Thyroid gland (tissue), 4 donors: ENCODE measurements around the gene ARR3. TPM values are rescaled to one million over a fixed set of nuclear protein-coding genes. Genes with fewer than 3 reads are reported as not detected.
A peak's percentile ranks its signal among the peaks of the same experiment; 100 is the strongest.

Source experiments
- DNase-seq, 2 donors: peaks; one replicate each; pipeline ENCODE4 v3.0.0-alpha.2; 2019
- H3K27ac ChIP-seq, 3 donors: fragments of 200-600 bp; sonication (generic); 1 replicate in 2 of 3; 2 replicates in 1 of 3; pipeline ENCODE4 v1.5.1; 2016 to 2019; ENCODE audit warnings: mild to moderate bottlenecking in 1 of 3, moderate library complexity in 1 of 3
- H3K27me3 ChIP-seq: fragments of 200-600 bp; sonication (generic); one replicate; pipeline ENCODE4 v1.5.1; 2019
- H3K36me3 ChIP-seq, 2 donors: fragments of 200-600 bp; sonication (generic); one replicate each; pipeline ENCODE4 v1.5.1; 2016 to 2019
- H3K4me1 ChIP-seq, 2 donors: fragments of 200-600 bp; sonication (generic); one replicate each; pipeline ENCODE4 v1.5.1; 2017 to 2019
- H3K4me3 ChIP-seq, 3 donors: fragments of 200-600 bp; sonication (generic); replicated peaks in 1 of 3; 1 replicate in 2 of 3; 2 replicates in 1 of 3; pipeline ENCODE4 v1.5.1; 2016; ENCODE audit warnings: mild to moderate bottlenecking in 1 of 3
- H3K9me3 ChIP-seq: fragments of 200-600 bp; sonication (generic); one replicate; pipeline ENCODE4 v1.5.1; 2017
- POLR2A ChIP-seq, 2 donors: fragments of 450-650 bp; IDR thresholded peaks; one replicate each; pipeline ENCODE4 v1.6.1; 2017; ENCODE audit warnings: antibody characterized with exemption in 2 of 2, mild to moderate bottlenecking in 2 of 2, moderate library complexity in 1 of 2
- WGBS, 2 donors: methylation state at CpG; one replicate each; pipeline ENCODE4 v1.1.5; 2017; 5-methylcytosine and 5-hydroxymethylcytosine counted together
- intact Hi-C: fragments of 100-400 bp; cut with DNase I; formaldehyde crosslinking; loops from one replicate; pipeline ENCODE4 v1.15.1; 2023
- total RNA-seq, 4 donors: library from RNA; depleted of rRNA; stranded (reverse); fragments of >200 nt; gene quantifications; one replicate each; pipeline ENCODE4 v1.2.3, GENCODE V29; 2016
- TF ChIP-seq, protein P1 (sequence below), 6 experiments: fragments of 200-600 bp in 3 of 6; fragments of 450-650 bp in 3 of 6; sonication (generic) in 3 of 6; IDR thresholded peaks; one replicate each; pipeline ENCODE4 v1.5.1; 2016 to 2019; ENCODE audit warnings: antibody characterized with exemption in 6 of 6, mild to moderate bottlenecking in 2 of 6, inconsistent platforms in 1 of 6, moderate library complexity in 1 of 6

Gene ARR3
- total RNA-seq, 4 donors from 2014 or later: not detected

DNA sequence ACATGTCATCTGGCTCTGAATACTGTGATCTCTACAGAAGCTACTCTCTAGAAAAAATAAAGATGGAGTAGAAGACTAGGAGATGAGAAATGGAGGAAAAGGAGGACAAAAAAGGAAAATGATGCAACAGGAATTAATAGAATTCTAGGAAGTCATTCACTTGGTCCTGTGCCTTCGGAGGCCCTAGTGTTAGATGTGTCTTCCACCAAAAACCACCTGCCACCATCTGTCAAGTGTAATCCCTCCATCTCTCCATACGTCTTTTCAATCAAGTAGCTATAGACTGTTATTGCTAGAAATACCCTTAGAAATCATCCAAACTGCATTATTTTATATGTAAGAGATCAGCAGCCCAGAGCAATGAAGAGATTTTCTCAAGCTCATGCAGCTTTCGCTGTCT, 10.9 kb downstream of the ARR3 start:
- H3K4me1 ChIP-seq: no peaks in the 10 kb centered on the region
- no peak overlapping the region for H3K27ac ChIP-seq
- no peak overlapping the region for H3K4me3 ChIP-seq
- H3K36me3 ChIP-seq: no peaks in the 10 kb centered on the region
- WGBS, 2 donors: 88 to 93% methylated on average over 3 of the region's 3 CpGs
- no peaks in the 10 kb centered on the region for H3K27me3 ChIP-seq
- TF ChIP-seq, protein P1, sequence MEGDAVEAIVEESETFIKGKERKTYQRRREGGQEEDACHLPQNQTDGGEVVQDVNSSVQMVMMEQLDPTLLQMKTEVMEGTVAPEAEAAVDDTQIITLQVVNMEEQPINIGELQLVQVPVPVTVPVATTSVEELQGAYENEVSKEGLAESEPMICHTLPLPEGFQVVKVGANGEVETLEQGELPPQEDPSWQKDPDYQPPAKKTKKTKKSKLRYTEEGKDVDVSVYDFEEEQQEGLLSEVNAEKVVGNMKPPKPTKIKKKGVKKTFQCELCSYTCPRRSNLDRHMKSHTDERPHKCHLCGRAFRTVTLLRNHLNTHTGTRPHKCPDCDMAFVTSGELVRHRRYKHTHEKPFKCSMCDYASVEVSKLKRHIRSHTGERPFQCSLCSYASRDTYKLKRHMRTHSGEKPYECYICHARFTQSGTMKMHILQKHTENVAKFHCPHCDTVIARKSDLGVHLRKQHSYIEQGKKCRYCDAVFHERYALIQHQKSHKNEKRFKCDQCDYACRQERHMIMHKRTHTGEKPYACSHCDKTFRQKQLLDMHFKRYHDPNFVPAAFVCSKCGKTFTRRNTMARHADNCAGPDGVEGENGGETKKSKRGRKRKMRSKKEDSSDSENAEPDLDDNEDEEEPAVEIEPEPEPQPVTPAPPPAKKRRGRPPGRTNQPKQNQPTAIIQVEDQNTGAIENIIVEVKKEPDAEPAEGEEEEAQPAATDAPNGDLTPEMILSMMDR (IDR thresholded peaks at IDR 0.05): no peak
- TF ChIP-seq POLR2A (IDR thresholded peaks at IDR 0.05): no peak
- no peak for DNase-seq
- intact Hi-C loops: no loop called here
- no peaks in the 10 kb centered on the region for H3K9me3 ChIP-seq

DNA sequence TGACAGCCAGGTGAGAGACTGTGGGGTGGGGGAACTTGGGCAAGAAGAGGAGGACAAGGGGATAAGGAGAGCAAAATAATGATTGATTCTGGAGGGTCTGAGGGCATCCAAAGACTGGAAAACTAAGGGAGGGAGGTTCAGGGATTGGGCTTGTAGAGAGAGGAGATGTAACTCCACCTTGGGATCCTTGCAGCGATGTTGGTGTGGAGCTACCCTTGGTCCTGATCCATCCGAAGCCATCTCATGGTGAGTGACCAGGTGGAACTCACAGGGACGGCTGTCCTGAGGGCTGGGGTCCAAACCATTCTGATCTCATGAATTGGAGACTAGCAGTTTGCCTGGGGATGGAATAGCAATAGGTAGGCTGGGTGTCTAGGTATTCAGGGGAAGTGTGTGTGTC, 12.4 kb downstream of the ARR3 start:
- intact Hi-C loops: no loop called here
- no peaks in the 10 kb centered on the region for H3K4me1 ChIP-seq
- no peaks in the 10 kb centered on the region for H3K36me3 ChIP-seq
- H3K27me3 ChIP-seq: no peaks in the 10 kb centered on the region
- TF ChIP-seq, protein P1 (IDR thresholded peaks at IDR 0.05): no peak
- TF ChIP-seq POLR2A (IDR thresholded peaks at IDR 0.05): no peak
- no peak overlapping the region for H3K4me3 ChIP-seq
- 80 to 84% methylated on average over 1 to 2 of the region's 3 CpGs for WGBS, 2 donors
- no peaks in the 10 kb centered on the region for H3K9me3 ChIP-seq
- no peak overlapping the region for H3K27ac ChIP-seq
- no peak for DNase-seq

GRCh38 chrX:70281951-70282350, 13.8 kb downstream of the ARR3 start, which contains the start of gene RAB41:
Gene RAB41 (plus strand): TSS chrX:70282172. CDS start chrX:70282218, 46 bp downstream.
- TF ChIP-seq, protein P1 (IDR thresholded peaks at IDR 0.05): no peak
- no peak for TF ChIP-seq POLR2A (IDR thresholded peaks at IDR 0.05)
- Histone ChIP-seq H3K4me1 (no peaks in the 10 kb centered on the region), H3K9me3 (no peaks in the 10 kb centered on the region), H3K36me3 (peaks cover 0 to 2% of the 10 kb centered on the region in 2 donors), H3K4me3 (no peak within 1 kb of the TSS), H3K27ac (no peak within 1 kb of the TSS), H3K27me3 (no peaks in the 10 kb centered on the region)
- 95 to 100% methylated on average over 9 to 19 of the region's 21 CpGs for WGBS, 2 donors
- DNase-seq: no peak
- intact Hi-C loops: no loop called here

GRCh38 chrX:70289168-70289792, 21.1 kb downstream of the ARR3 start:
- H3K4me3 ChIP-seq: peak overlapping the region in 2 of 3 donors; percentile 23 to 37
- H3K9me3 ChIP-seq: no peaks in the 10 kb centered on the region
- H3K36me3 ChIP-seq: peaks cover 0 to 2% of the 10 kb centered on the region in 2 donors
- WGBS, 2 donors: 47 to 55% methylated on average over 5 to 6 of the region's 11 CpGs
- H3K27me3 ChIP-seq: no peaks in the 10 kb centered on the region
- DNase-seq: no peak
- peak overlapping the region in 1 of 3 donors; percentile 24 for H3K27ac ChIP-seq
- TF ChIP-seq POLR2A (IDR thresholded peaks at IDR 0.05): no peak
- TF ChIP-seq, protein P1 (IDR thresholded peaks at IDR 0.05): no peak
- peaks cover 0 to 7% of the 10 kb centered on the region in 2 donors for H3K4me1 ChIP-seq
- intact Hi-C loops: no loop called here
